ENCODE results near the gene ELMOD1. TPM values are rescaled to one million over a fixed set of nuclear protein-coding genes. Genes with fewer than 3 reads are reported as not detected.

ELMOD1 gene
- total RNA-seq, 4 donors from 2014 or later: 8.9 TPM; not detected in 3

DNA sequence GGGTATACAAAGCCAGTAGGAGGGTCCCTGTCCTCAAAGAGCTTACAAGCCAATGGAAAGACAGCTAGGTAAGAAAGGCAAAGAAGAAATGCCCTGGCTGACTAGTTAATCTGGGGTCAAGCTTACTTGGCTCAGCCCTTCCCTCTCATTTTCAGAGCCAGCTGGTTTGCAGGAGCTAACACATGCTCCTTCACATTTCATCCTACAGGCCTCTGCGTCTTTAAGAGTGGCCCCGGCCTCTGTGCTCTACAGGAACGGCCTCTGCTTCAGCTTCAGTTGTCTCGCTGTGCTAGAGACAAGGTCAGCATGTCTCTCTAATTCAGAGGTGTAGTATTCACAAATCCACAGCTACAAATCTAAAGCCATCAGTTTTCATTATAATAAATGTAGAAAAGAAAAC is 40.6 kb upstream of the ELMOD1 start:
- H3K9me3 ChIP-seq: no peaks in the 10 kb centered on the region
- H3K27me3 ChIP-seq: no peaks in the 10 kb centered on the region
- no peaks in the 10 kb centered on the region for H3K36me3 ChIP-seq
- no peak overlapping the region for H3K4me3 ChIP-seq
- no peak for DNase-seq
- TF ChIP-seq, protein P1, sequence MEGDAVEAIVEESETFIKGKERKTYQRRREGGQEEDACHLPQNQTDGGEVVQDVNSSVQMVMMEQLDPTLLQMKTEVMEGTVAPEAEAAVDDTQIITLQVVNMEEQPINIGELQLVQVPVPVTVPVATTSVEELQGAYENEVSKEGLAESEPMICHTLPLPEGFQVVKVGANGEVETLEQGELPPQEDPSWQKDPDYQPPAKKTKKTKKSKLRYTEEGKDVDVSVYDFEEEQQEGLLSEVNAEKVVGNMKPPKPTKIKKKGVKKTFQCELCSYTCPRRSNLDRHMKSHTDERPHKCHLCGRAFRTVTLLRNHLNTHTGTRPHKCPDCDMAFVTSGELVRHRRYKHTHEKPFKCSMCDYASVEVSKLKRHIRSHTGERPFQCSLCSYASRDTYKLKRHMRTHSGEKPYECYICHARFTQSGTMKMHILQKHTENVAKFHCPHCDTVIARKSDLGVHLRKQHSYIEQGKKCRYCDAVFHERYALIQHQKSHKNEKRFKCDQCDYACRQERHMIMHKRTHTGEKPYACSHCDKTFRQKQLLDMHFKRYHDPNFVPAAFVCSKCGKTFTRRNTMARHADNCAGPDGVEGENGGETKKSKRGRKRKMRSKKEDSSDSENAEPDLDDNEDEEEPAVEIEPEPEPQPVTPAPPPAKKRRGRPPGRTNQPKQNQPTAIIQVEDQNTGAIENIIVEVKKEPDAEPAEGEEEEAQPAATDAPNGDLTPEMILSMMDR (IDR thresholded peaks at IDR 0.05): no peak
- no peak for TF ChIP-seq POLR2A (IDR thresholded peaks at IDR 0.05)
- intact Hi-C loops (cut with DNase I; ENCODE audit: low total_unique reads): no loop called here
- H3K27ac ChIP-seq: no peak overlapping the region
- no peaks in the 10 kb centered on the region for H3K4me1 ChIP-seq

DNA sequence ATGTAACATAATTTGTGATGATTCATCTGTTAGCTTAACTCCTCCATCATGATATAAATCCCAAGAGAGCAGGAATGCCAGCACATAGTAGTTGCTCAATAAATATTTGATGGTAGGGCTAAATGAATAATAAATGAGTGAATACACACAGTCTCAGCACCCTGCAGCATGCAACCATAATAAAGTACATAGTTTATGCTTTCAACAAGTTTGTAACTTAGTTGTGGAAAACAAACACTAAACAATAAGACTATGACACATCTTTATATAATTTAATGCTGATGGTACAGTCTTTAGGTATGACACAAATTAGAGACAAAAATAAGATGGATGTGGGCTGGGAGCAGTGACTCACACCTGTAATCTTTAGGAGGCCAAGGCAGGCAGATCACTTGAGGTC is 29.3 kb upstream of the ELMOD1 start:
- Histone ChIP-seq H3K36me3 (no peaks in the 10 kb centered on the region), H3K27me3 (no peaks in the 10 kb centered on the region), H3K4me3 (no peak overlapping the region), H3K9me3 (no peaks in the 10 kb centered on the region), H3K4me1 (no peaks in the 10 kb centered on the region), H3K27ac (no peak overlapping the region)
- TF ChIP-seq, protein P1 (IDR thresholded peaks at IDR 0.05): no peak
- TF ChIP-seq POLR2A (IDR thresholded peaks at IDR 0.05): no peak
- DNase-seq: no peak
- intact Hi-C loops (cut with DNase I; ENCODE audit: low total_unique reads): no loop called here

DNA sequence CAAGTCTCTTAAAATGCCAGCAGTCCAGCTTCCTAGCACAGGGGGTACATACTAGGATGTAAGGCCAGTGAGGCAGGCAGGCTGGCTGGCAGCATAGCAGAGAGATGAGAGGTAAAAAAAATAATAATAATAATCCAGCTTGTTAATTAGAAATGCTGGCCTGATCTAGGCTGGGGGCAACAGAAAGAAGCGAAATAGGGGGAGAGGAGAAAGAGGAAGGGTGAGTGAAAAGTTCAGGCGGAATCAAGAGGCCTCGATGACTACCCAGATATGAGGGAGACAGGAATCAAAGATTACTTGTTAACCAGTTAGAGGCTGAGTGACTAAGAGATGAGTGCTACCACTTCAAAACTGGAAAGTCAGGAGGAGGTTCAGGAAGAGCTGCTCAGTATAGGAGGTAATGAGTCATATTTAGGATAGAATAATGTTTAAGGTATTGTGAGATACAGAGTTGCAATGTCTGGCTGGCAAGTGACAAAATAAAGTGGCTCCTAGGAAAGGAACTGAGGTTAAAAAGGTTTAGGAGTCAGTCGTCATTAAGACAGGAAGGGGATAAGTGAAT is 28.2 kb upstream of the ELMOD1 start:
- no peaks in the 10 kb centered on the region for H3K4me1 ChIP-seq
- no peaks in the 10 kb centered on the region for H3K9me3 ChIP-seq
- intact Hi-C loops (cut with DNase I; ENCODE audit: low total_unique reads): no loop called here
- TF ChIP-seq, protein P1 (IDR thresholded peaks at IDR 0.05): no peak
- TF ChIP-seq POLR2A (IDR thresholded peaks at IDR 0.05): no peak
- H3K27me3 ChIP-seq: no peaks in the 10 kb centered on the region
- no peaks in the 10 kb centered on the region for H3K36me3 ChIP-seq
- no peak overlapping the region for H3K27ac ChIP-seq
- DNase-seq: no peak
- H3K4me3 ChIP-seq: no peak overlapping the region

DNA sequence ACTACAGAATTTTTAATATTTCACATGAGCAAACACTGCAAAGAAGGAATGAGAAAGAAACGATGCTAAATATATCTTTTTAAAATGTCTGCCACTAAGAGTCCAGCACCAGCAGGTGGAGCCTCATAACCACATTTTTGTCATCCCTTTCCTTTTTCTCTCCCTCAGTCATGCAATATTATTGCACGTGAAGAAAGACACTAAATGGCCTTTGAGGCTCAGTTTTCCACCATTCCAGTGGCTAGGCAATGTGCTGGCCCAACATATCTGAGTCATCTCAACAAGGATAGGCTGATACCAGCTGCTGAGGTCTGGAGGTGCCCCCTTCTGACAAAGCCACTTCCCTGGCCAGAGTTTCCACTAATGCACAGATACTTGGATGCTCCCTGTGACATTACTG is 27.2 kb upstream of the ELMOD1 start:
- Histone ChIP-seq H3K36me3 (no peaks in the 10 kb centered on the region), H3K27ac (peak overlapping the region in 1 of 2 donors; percentile 53), H3K4me3 (no peak overlapping the region), H3K4me1 (no peaks in the 10 kb centered on the region), H3K9me3 (no peaks in the 10 kb centered on the region), H3K27me3 (no peaks in the 10 kb centered on the region)
- TF ChIP-seq, protein P1 (IDR thresholded peaks at IDR 0.05): peak; percentile 44 to 61 (median 50)
- no peak for TF ChIP-seq POLR2A (IDR thresholded peaks at IDR 0.05)
- DNase-seq: peak in 1 of 2 donors; percentile 28
- intact Hi-C loops (cut with DNase I; ENCODE audit: low total_unique reads): no loop called here

DNA sequence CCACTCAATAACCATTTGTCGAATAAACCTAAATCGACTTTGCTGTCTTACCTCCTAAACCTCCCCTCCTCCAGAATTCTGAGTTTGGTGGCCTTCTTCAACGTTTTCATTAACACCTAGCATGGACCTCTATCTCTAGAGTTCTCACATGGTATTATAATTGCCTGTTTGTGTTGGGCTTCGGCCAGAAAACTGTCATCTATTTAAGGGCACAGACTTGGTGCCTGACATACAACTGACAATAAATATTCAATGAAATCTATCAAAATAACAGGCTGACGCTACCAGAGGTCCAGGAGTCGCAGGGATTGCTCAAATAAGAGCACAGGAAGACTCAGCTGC is 26.1 kb upstream of the ELMOD1 start:
- no peaks in the 10 kb centered on the region for H3K27me3 ChIP-seq
- TF ChIP-seq, protein P1 (IDR thresholded peaks at IDR 0.05): no peak
- no peak for TF ChIP-seq POLR2A (IDR thresholded peaks at IDR 0.05)
- H3K36me3 ChIP-seq: no peaks in the 10 kb centered on the region
- peak overlapping the region; percentile 78 to 82 for H3K4me3 ChIP-seq
- H3K9me3 ChIP-seq: no peaks in the 10 kb centered on the region
- intact Hi-C loops (cut with DNase I; ENCODE audit: low total_unique reads): no loop called here
- no peak for DNase-seq
- H3K4me1 ChIP-seq: no peaks in the 10 kb centered on the region
- peak overlapping the region in 1 of 2 donors; percentile 82 for H3K27ac ChIP-seq
